Skeletal muscle satellite cell (primary cell): ENCODE results near the gene CREB3L1.

Experiments
- H3K27me3 ChIP-seq: 2 replicates; pipeline ENCODE4 v1.7.0; 2013; ENCODE audit warnings: low read length; ENCODE audit not compliant: control insufficient read depth, insufficient read depth
- H3K36me3 ChIP-seq: 2 replicates; pipeline ENCODE4 v1.7.0; 2013; ENCODE audit warnings: mild to moderate bottlenecking, control low read depth, low read length; ENCODE audit not compliant: insufficient read depth
- H3K4me1 ChIP-seq: 2 replicates; pipeline ENCODE4 v1.7.0; 2013; ENCODE audit warnings: low read length; ENCODE audit not compliant: control insufficient read depth, insufficient read depth
- H3K4me2 ChIP-seq: 2 replicates; pipeline ENCODE4 v1.7.0; 2013; ENCODE audit warnings: mild to moderate bottlenecking, low read length
- H3K4me3 ChIP-seq: 2 replicates; pipeline ENCODE4 v1.7.0; 2013; ENCODE audit warnings: low read length
- H3K9ac ChIP-seq: 2 replicates; pipeline ENCODE4 v1.7.0; 2013; ENCODE audit warnings: mild to moderate bottlenecking, low read depth, low read length, moderate library complexity
- H3K9me3 ChIP-seq: replicated peaks from 2 replicates; pipeline ENCODE4 v1.7.0; 2013; ENCODE audit warnings: mild to moderate bottlenecking, control low read depth, low read length

Gene CREB3L1

GRCh38 chr11:46264976-46265375 lies 12.5 kb upstream of the CREB3L1 start:
- no peaks in the 10 kb centered on the region for H3K36me3 ChIP-seq
- H3K27me3 ChIP-seq, result peaks cover 6% of the 10 kb centered on the region
- no peak overlapping the region for H3K4me2 ChIP-seq
- no peak overlapping the region for H3K4me3 ChIP-seq
- no peak overlapping the region for H3K9ac ChIP-seq
- no peaks in the 10 kb centered on the region for H3K9me3 ChIP-seq
- no peaks in the 10 kb centered on the region for H3K4me1 ChIP-seq

- Histone ChIP-seq H3K4me2 (no peak overlapping the region), H3K4me3 (no peak overlapping the region), H3K9me3 (no peaks in the 10 kb centered on the region), H3K4me1 (no peaks in the 10 kb centered on the region), H3K36me3 (no peaks in the 10 kb centered on the region), H3K27me3 (peaks cover 6% of the 10 kb centered on the region), H3K9ac (no peak overlapping the region)
Measured at GRCh38 chr11:46265764-46266163, 11.7 kb upstream of the CREB3L1 start.

- H3K4me3 ChIP-seq, result no peak overlapping the region
- H3K27me3 ChIP-seq, result peaks cover 6% of the 10 kb centered on the region
- H3K4me1 ChIP-seq, result peaks cover 13% of the 10 kb centered on the region
- H3K9ac ChIP-seq, result no peak overlapping the region
- H3K9me3 ChIP-seq, result no peaks in the 10 kb centered on the region
- H3K4me2 ChIP-seq, result no peak overlapping the region
- H3K36me3 ChIP-seq, result no peaks in the 10 kb centered on the region
Measured at GRCh38 chr11:46267930-46268329, 9.5 kb upstream of the CREB3L1 start.

- Histone ChIP-seq H3K4me3 (no peak overlapping the region), H3K4me1 (peaks cover 38% of the 10 kb centered on the region), H3K9ac (no peak overlapping the region), H3K27me3 (peaks cover 4% of the 10 kb centered on the region), H3K36me3 (no peaks in the 10 kb centered on the region), H3K4me2 (no peak overlapping the region), H3K9me3 (no peaks in the 10 kb centered on the region)
Measured at GRCh38 chr11:46270684-46271083, 6.8 kb upstream of the CREB3L1 start.

- Histone ChIP-seq H3K4me3 (no peak overlapping the region), H3K4me1 (peaks cover 38% of the 10 kb centered on the region), H3K36me3 (no peaks in the 10 kb centered on the region), H3K4me2 (no peak overlapping the region), H3K27me3 (no peaks in the 10 kb centered on the region), H3K9me3 (no peaks in the 10 kb centered on the region), H3K9ac (no peak overlapping the region)
Measured at GRCh38 chr11:46271407-46271806, 6.1 kb upstream of the CREB3L1 start.

- Histone ChIP-seq H3K4me3 (no peak overlapping the region), H3K27me3 (no peaks in the 10 kb centered on the region), H3K9me3 (no peaks in the 10 kb centered on the region), H3K9ac (peak overlapping the region; percentile 58), H3K4me1 (peaks cover 38% of the 10 kb centered on the region), H3K4me2 (peak overlapping the region; percentile 58), H3K36me3 (no peaks in the 10 kb centered on the region)
Measured at GRCh38 chr11:46271875-46272815, 5.3 kb upstream of the CREB3L1 start.

GRCh38 chr11:46272816-46273427 lies 4.5 kb upstream of the CREB3L1 start:
- Histone ChIP-seq H3K9ac (peak overlapping the region; percentile 58), H3K4me2 (peak overlapping the region; percentile 58), H3K36me3 (no peaks in the 10 kb centered on the region), H3K4me1 (peaks cover 38% of the 10 kb centered on the region), H3K9me3 (no peaks in the 10 kb centered on the region), H3K4me3 (peak overlapping the region; percentile 1), H3K27me3 (no peaks in the 10 kb centered on the region)

- no peaks in the 10 kb centered on the region for H3K36me3 ChIP-seq
- H3K9ac ChIP-seq, result peak overlapping the region; percentile 58
- H3K9me3 ChIP-seq, result no peaks in the 10 kb centered on the region
- peaks cover 42% of the 10 kb centered on the region for H3K4me1 ChIP-seq
- peak overlapping the region; percentile 58 for H3K4me2 ChIP-seq
- no peaks in the 10 kb centered on the region for H3K27me3 ChIP-seq
- peak overlapping the region; percentile 1 for H3K4me3 ChIP-seq
Measured at GRCh38 chr11:46273511-46274205, 3.8 kb upstream of the CREB3L1 start.

- Histone ChIP-seq H3K27me3 (no peaks in the 10 kb centered on the region), H3K36me3 (peaks cover 7% of the 10 kb centered on the region), H3K4me1 (peaks cover 62% of the 10 kb centered on the region)
Measured at GRCh38 chr11:46275964-46276641, 1.4 kb upstream of the CREB3L1 start.

GRCh38 chr11:46277313-46277621 lies 195 bp upstream of the CREB3L1 start:
- no peaks in the 10 kb centered on the region for H3K27me3 ChIP-seq
- H3K9ac ChIP-seq, result peak overlapping the region; percentile 89
- peak overlapping the region; percentile 87 for H3K4me3 ChIP-seq

More at GRCh38 chr11:46275964-46276641, 1.4 kb upstream of the CREB3L1 start:
- H3K9me3 ChIP-seq, result no peaks in the 10 kb centered on the region
- H3K4me3 ChIP-seq, result no peak overlapping the region
- H3K4me2 ChIP-seq, result no peak overlapping the region
- no peak overlapping the region for H3K9ac ChIP-seq

More at GRCh38 chr11:46277313-46277621, 195 bp upstream of the CREB3L1 start:
- Histone ChIP-seq H3K9me3 (no peaks in the 10 kb centered on the region), H3K4me1 (peaks cover 66% of the 10 kb centered on the region), H3K36me3 (peaks cover 7% of the 10 kb centered on the region), H3K4me2 (peak overlapping the region; percentile 90)
